A549 (cell line): Measurements from ENCODE around the gene ZNF860. TPM values are rescaled to one million over a fixed set of nuclear protein-coding genes. Genes with fewer than 3 reads are reported as not detected.
A peak's percentile ranks its signal among the peaks of the same experiment; 100 is the strongest.

Experiments used
- ATAC-seq, 2 experiments: fragments of 200-7000 bp in 1 of 2; fragments of >200 bp in 1 of 2; cut with Nextera tagmentation in 1 of 2; cut with Tn5 transposase in 1 of 2; 3 replicates each; pipeline versions ENCODE4 v1.8.0 to v1.9.1; 2018 to 2020; ENCODE audit warnings: mild to moderate bottlenecking in 1 of 2, moderate library complexity in 1 of 2
- CTCF ChIA-PET: fragments of 300-600 bp; sonication (Branson Sonifier 250); formaldehyde crosslinking; extraction: SDS; loops from one replicate; lab custom pipeline; 2021; ENCODE audit warnings: antibody characterized with exemption, inconsistent platforms; lab: Yijun Ruan, JAX
- POLR2A ChIA-PET: fragments of 350-600 bp; formaldehyde crosslinking; extraction: SDS; loops from one replicate; lab custom pipeline; 2021; ENCODE audit warnings: antibody characterized with exemption, inconsistent platforms; lab: Yijun Ruan, JAX
- DNase-seq, 2 experiments: peaks; one replicate each; pipeline versions ENCODE4 v3.0.0 to v3.0.0-alpha.2; 2011 to 2016; ENCODE audit warnings: low read depth in 1 of 2, low spot score in 1 of 2
- FAIRE-seq: peaks from 2 replicates; lab custom pipeline; 2011; peaks lifted over from hg19 to GRCh38; lab: Jason Lieb, UNC
- H3K27ac ChIP-seq, 2 experiments: fragments of >200 bp; sonication (Bioruptor Twin); formaldehyde crosslinking; 3 replicates each; pipeline ENCODE4 v1.5.1; 2016 to 2017
- H3K4me1 ChIP-seq: fragments of >200 bp; sonication (Bioruptor Twin); formaldehyde crosslinking; 3 replicates; pipeline ENCODE4 v1.6.1; 2016
- H3K4me2 ChIP-seq: fragments of >200 bp; sonication (Bioruptor Twin); formaldehyde crosslinking; 3 replicates; pipeline ENCODE4 v1.6.1; 2016
- H3K4me3 ChIP-seq: fragments of >200 bp; sonication (Bioruptor Twin); formaldehyde crosslinking; 3 replicates; pipeline ENCODE4 v1.5.1; 2016
- H3K9me3 ChIP-seq: fragments of >200 bp; sonication (Bioruptor Twin); formaldehyde crosslinking; 3 replicates; pipeline ENCODE4 v1.6.1; 2016
- CBX8 ChIP-seq: fragments of 200-600 bp; sonication (generic); IDR thresholded peaks from 2 replicates; pipeline ENCODE4 v1.6.1; 2016
- CEBPB ChIP-seq, 2 experiments: fragments of >200 bp in 1 of 2; sonication (Bioruptor Twin) in 1 of 2; formaldehyde crosslinking in 1 of 2; IDR thresholded peaks; 2 replicates each; pipeline ENCODE4 v1.6.1; 2012 to 2016
- CTCF ChIP-seq: fragments of >200 bp; sonication (Bioruptor Twin); formaldehyde crosslinking; IDR thresholded peaks from 3 replicates; pipeline ENCODE4 v1.5.1; 2016
- E2F6 ChIP-seq: IDR thresholded peaks from 2 replicates; pipeline ENCODE4 v1.6.1; 2012; ENCODE audit warnings: low read depth, borderline replicate concordance
- EHMT2 ChIP-seq: fragments of 200-600 bp; sonication (generic); IDR thresholded peaks from 2 replicates; pipeline ENCODE4 v1.6.1; 2016; ENCODE audit warnings: antibody characterized with exemption, low read depth, mild to moderate bottlenecking, moderate library complexity
- ELK1 ChIP-seq: fragments of 150-350 bp; IDR thresholded peaks from 2 replicates; pipeline ENCODE4 v1.6.1; 2014; ENCODE audit warnings: low read depth, mild to moderate bottlenecking, low read length
- EP300 ChIP-seq, 2 experiments: fragments of >200 bp; sonication (Bioruptor Twin); formaldehyde crosslinking; IDR thresholded peaks; 2 replicates in 1 of 2; 3 replicates in 1 of 2; pipeline ENCODE4 v1.6.1; 2016 to 2017
- FOSB ChIP-seq: fragments of 250-450 bp; sonication (Bioruptor Pico); IDR thresholded peaks from 2 replicates; pipeline ENCODE4 v1.5.0; 2020; ENCODE audit warnings: mild to moderate bottlenecking, moderate library complexity
- FOSL2 ChIP-seq, 2 experiments: fragments of 450-650 bp in 1 of 2; fragments of >200 bp in 1 of 2; sonication (Bioruptor Twin) in 1 of 2; formaldehyde crosslinking; IDR thresholded peaks; 2 replicates each; pipeline versions ENCODE4 v1.5.0 to v1.6.1; 2016 to 2020; ENCODE audit warnings: mild to moderate bottlenecking in 1 of 2, moderate library complexity in 1 of 2
- FOXS1 ChIP-seq: fragments of 250-450 bp; sonication (Bioruptor Pico); IDR thresholded peaks from 2 replicates; pipeline ENCODE4 v1.5.0; 2020; ENCODE audit warnings: mild to moderate bottlenecking, moderate library complexity
- GATA3 ChIP-seq: IDR thresholded peaks from 2 replicates; pipeline ENCODE4 v1.6.1; 2012; ENCODE audit warnings: borderline replicate concordance
- HEYL ChIP-seq: fragments of 250-450 bp; sonication (Bioruptor Pico); IDR thresholded peaks from 2 replicates; pipeline ENCODE4 v1.8.0; 2021; ENCODE audit warnings: mild to moderate bottlenecking, moderate library complexity
- JUNB ChIP-seq: fragments of >200 bp; sonication (Bioruptor Twin); formaldehyde crosslinking; IDR thresholded peaks from 2 replicates; pipeline ENCODE4 v1.6.1; 2016
- KDM5A ChIP-seq: fragments of 200-600 bp; sonication (generic); IDR thresholded peaks from 2 replicates; pipeline ENCODE4 v1.6.1; 2016; ENCODE audit warnings: antibody characterized with exemption, mild to moderate bottlenecking
- MAX ChIP-seq: IDR thresholded peaks from 2 replicates; pipeline ENCODE4 v1.6.1; 2012
- NPAS2 ChIP-seq: fragments of 250-450 bp; sonication (Bioruptor Pico); IDR thresholded peaks from 2 replicates; pipeline ENCODE4 v1.8.0; 2022; ENCODE audit warnings: mild to moderate bottlenecking, moderate library complexity, borderline replicate concordance
- PHF8 ChIP-seq: fragments of 200-600 bp; sonication (generic); IDR thresholded peaks from 2 replicates; pipeline ENCODE4 v1.6.1; 2016; ENCODE audit warnings: low read depth, mild to moderate bottlenecking, antibody characterized with exemption, moderate library complexity, borderline replicate concordance
- RFX5 ChIP-seq: fragments of 450-650 bp; IDR thresholded peaks from 2 replicates; pipeline ENCODE4 v1.7.1; 2014; ENCODE audit warnings: antibody characterized with exemption, mild to moderate bottlenecking, moderate library complexity
- RNF2 ChIP-seq: fragments of 200-600 bp; sonication (generic); IDR thresholded peaks from 2 replicates; pipeline ENCODE4 v1.6.1; 2016; ENCODE audit warnings: low read depth, mild to moderate bottlenecking, antibody characterized with exemption, moderate library complexity, borderline replicate concordance
- SREBF2 ChIP-seq: fragments of 450-650 bp; IDR thresholded peaks from 2 replicates; pipeline ENCODE4 v1.6.1; 2014; ENCODE audit warnings: mild to moderate bottlenecking, moderate library complexity
- ZFP36 ChIP-seq: fragments of 450-650 bp; IDR thresholded peaks from 2 replicates; pipeline ENCODE4 v1.6.1; 2014; ENCODE audit warnings: borderline replicate concordance; ENCODE audit not compliant: partially characterized antibody
- ZNF302 ChIP-seq: fragments of 250-450 bp; sonication (Bioruptor Pico); IDR thresholded peaks from 2 replicates; pipeline ENCODE4 v1.9.0; 2021; ENCODE audit warnings: inconsistent platforms, mild to moderate bottlenecking, moderate library complexity
- WGBS: methylation state at CpG from one replicate; pipeline ENCODE4 v1.1.6; 2017; ENCODE audit errors: missing lambda C conversion rate; 5-methylcytosine and 5-hydroxymethylcytosine counted together
- polyA plus RNA-seq, 4 experiments: library from polyadenylated mRNA; depleted of rRNA in 3 of 4; stranded (reverse); fragments of >200 nt; fragmentation: RNase III in 1 of 4; extraction: RNeasy Plus Mini Kit Qiagen cat#74134 plus additional on column Dnase treatment in 1 of 4; gene quantifications; 2 replicates in 3 of 4; 3 replicates in 1 of 4; pipeline ENCODE4 v1.2.3, GENCODE V29; 2011 to 2017

ZNF860 gene
- polyA plus RNA-seq, 2 of the 4 experiments (the other 2 are of a cell fraction), result 1.3 to 2.4 TPM

GRCh38 chr3:31962801-31963205 is 18.7 kb upstream of the ZNF860 start:
- ChIA-PET POLR2A (no interaction called here), CTCF (interaction anchor here (1.0 kb wide), 1 partner anchor 13 kb away, joined by 3 read pairs; no protein-coding TSS in a partner anchor)
- DNase-seq (peak in 1 of 2 experiments; percentile 55), ATAC-seq (peak; percentile 46 to 55; a peak in 4 of 6 replicates), FAIRE-seq (peak; percentile 90)
- 31% methylated on average over 2 of the region's 2 CpGs for WGBS
- TF ChIP-seq MAX (peak; percentile 62), HEYL (CRISPR knock-in tag) (no peak), FOSL2 (IDR thresholded peaks at IDR 0.05) (no peak), FOSL2 (CRISPR knock-in tag; IDR thresholded peaks at IDR 0.05) (peak; percentile 63), CEBPB (IDR thresholded peaks at IDR 0.05) (peak in 1 of 2 experiments; percentile 46; a peak in 1 of 4 replicates), ELK1 (no peak), RNF2 (no peak), EHMT2 (no peak), FOSB (no peak), SREBF2 (no peak), JUNB (peak; percentile 26; the same call in 1 of the 2 replicates), FOXS1 (CRISPR knock-in tag) (no peak)
- Histone ChIP-seq H3K4me1 (peaks cover 77% of the 10 kb centered on the region), H3K4me2 (peak overlapping the region; percentile 42), H3K9me3 (no peaks in the 10 kb centered on the region), H3K27ac (peak overlapping the region; percentile 58 to 74), H3K4me3 (no peak overlapping the region)

GRCh38 chr3:31966978-31967591 is 14.5 kb upstream of the ZNF860 start:
- no peaks in the 10 kb centered on the region for H3K9me3 ChIP-seq
- no peak for DNase-seq
- WGBS, result 65% methylated on average over 4 of the region's 4 CpGs
- peak overlapping the region; percentile 88 for H3K4me2 ChIP-seq
- ATAC-seq, result no peak
- H3K4me1 ChIP-seq, result peaks cover 63% of the 10 kb centered on the region
- no peak overlapping the region for H3K4me3 ChIP-seq
- peak; percentile 68 for FAIRE-seq
- TF ChIP-seq KDM5A (no peak), E2F6 (no peak), PHF8 (no peak), NPAS2 (no peak), ZFP36 (no peak), CBX8 (no peak), ZNF302 (CRISPR knock-in tag) (no peak), FOXS1 (CRISPR knock-in tag) (no peak), RFX5 (no peak), EP300 (IDR thresholded peaks at IDR 0.05) (no peak), FOSL2 (IDR thresholded peaks at IDR 0.05) (no peak), FOSL2 (CRISPR knock-in tag; IDR thresholded peaks at IDR 0.05) (no peak), CTCF (no peak), GATA3 (no peak)
- ChIA-PET POLR2A (interaction anchor here (1.2 kb wide), 1 partner anchor 14 kb away, joined by 5 read pairs; the partner anchor contains the start of genes OSBPL10 and ZNF860), CTCF (interaction anchor here (0.6 to 0.9 kb wide), 3 partner anchors 20 to 162 kb away, joined by 3 to 6 read pairs (median 4); no protein-coding TSS in a partner anchor)
- H3K27ac ChIP-seq, result peak overlapping the region; percentile 71 to 87
